HEK293 (cell line): ENCODE data around the gene ELFN1.

Experiments used
- CTCF ChIA-PET: fragments of 350-600 bp; formaldehyde crosslinking; extraction: SDS; loops from one replicate; lab custom pipeline; 2021; ENCODE audit warnings: antibody characterized with exemption; lab: Yijun Ruan, JAX
- POLR2A ChIA-PET: fragments of 300-600 bp; formaldehyde crosslinking; extraction: SDS; loops from one replicate; lab custom pipeline; 2020; ENCODE audit warnings: antibody characterized with exemption, inconsistent platforms; lab: Yijun Ruan, JAX
- H3K27ac ChIP-seq: fragments of 200-500 bp; sonication (Bioruptor generic); 2 replicates; pipeline ENCODE4 v1.5.1; 2014; ENCODE audit warnings: low read depth, low read length, control low read depth, inconsistent platforms; ENCODE audit errors: extremely low read depth
- H3K36me3 ChIP-seq, 2 experiments: fragments of 200-500 bp in 1 of 2; sonication (Bioruptor generic) in 1 of 2; 1 replicate in 1 of 2; 2 replicates in 1 of 2; pipeline ENCODE4 v1.5.1; 2014 to 2017; ENCODE audit warnings: inconsistent platforms in 2 of 2, low read length in 2 of 2; ENCODE audit not compliant: control insufficient read depth in 2 of 2, insufficient read depth in 1 of 2
- H3K4me1 ChIP-seq: fragments of 200-500 bp; sonication (Bioruptor generic); 2 replicates; pipeline ENCODE4 v1.5.1; 2014; ENCODE audit warnings: mild to moderate bottlenecking, low read length, inconsistent platforms; ENCODE audit not compliant: control insufficient read depth, insufficient read depth
- H3K4me3 ChIP-seq: 2 replicates; pipeline ENCODE4 v1.5.1; 2011; ENCODE audit warnings: low read depth, mild to moderate bottlenecking, control low read depth, low read length, moderate library complexity
- H3K9me3 ChIP-seq: fragments of 200-500 bp; sonication (Bioruptor generic); 2 replicates; pipeline ENCODE4 v1.5.1; 2014; ENCODE audit warnings: low read depth, low read length, inconsistent platforms; ENCODE audit not compliant: control insufficient read depth, insufficient read depth
- WT1 ChIP-seq: fragments of 450-650 bp; formaldehyde crosslinking; IDR thresholded peaks from 2 replicates; pipeline ENCODE4 v1.5.1; 2016; ENCODE audit warnings: missing biosample characterization, missing genetic modification characterization
- YY1 ChIP-seq: fragments of 450-650 bp; formaldehyde crosslinking; IDR thresholded peaks from 2 replicates; pipeline ENCODE4 v1.5.1; 2018; ENCODE audit warnings: missing biosample characterization, missing genetic modification characterization
- YY2 ChIP-seq: fragments of 450-650 bp; formaldehyde crosslinking; IDR thresholded peaks from 2 replicates; pipeline ENCODE4 v1.5.1; 2016; ENCODE audit warnings: missing biosample characterization, missing genetic modification characterization
- ZBTB20 ChIP-seq: fragments of 450-650 bp; formaldehyde crosslinking; IDR thresholded peaks from 2 replicates; pipeline ENCODE4 v1.5.1; 2016; ENCODE audit warnings: missing biosample characterization, missing genetic modification characterization
- ZBTB21 ChIP-seq: fragments of 450-650 bp; formaldehyde crosslinking; IDR thresholded peaks from 2 replicates; pipeline ENCODE4 v1.5.1; 2017; ENCODE audit warnings: missing biosample characterization, missing genetic modification characterization
- ZBTB7A ChIP-seq: fragments of 450-650 bp; formaldehyde crosslinking; IDR thresholded peaks from 2 replicates; pipeline ENCODE4 v1.5.1; 2016; ENCODE audit warnings: low read depth, missing biosample characterization, missing genetic modification characterization
- ZNF23 ChIP-seq: fragments of 450-650 bp; formaldehyde crosslinking; IDR thresholded peaks from 2 replicates; pipeline ENCODE4 v1.5.1; 2016; ENCODE audit warnings: missing biosample characterization, missing genetic modification characterization, borderline replicate concordance
- ZNF510 ChIP-seq: fragments of 450-650 bp; formaldehyde crosslinking; IDR thresholded peaks from 2 replicates; pipeline ENCODE4 v1.5.1; 2018; ENCODE audit warnings: mild to moderate bottlenecking, missing genetic modification characterization, missing biosample characterization; ENCODE audit not compliant: insufficient replicate concordance
- ZNF513 ChIP-seq: fragments of 450-650 bp; IDR thresholded peaks from 2 replicates; pipeline ENCODE4 v1.5.1; 2018; ENCODE audit warnings: missing biosample characterization, missing genetic modification characterization
- ZNF521 ChIP-seq: fragments of 450-650 bp; formaldehyde crosslinking; IDR thresholded peaks from 2 replicates; pipeline ENCODE4 v1.5.1; 2017; ENCODE audit warnings: missing biosample characterization, mild to moderate bottlenecking, missing genetic modification characterization
- ZNF610 ChIP-seq: fragments of 450-650 bp; formaldehyde crosslinking; IDR thresholded peaks from 2 replicates; pipeline ENCODE4 v1.5.1; 2016; ENCODE audit warnings: missing biosample characterization, missing genetic modification characterization, borderline replicate concordance
- ZNF654 ChIP-seq: fragments of 450-650 bp; formaldehyde crosslinking; IDR thresholded peaks from 2 replicates; pipeline ENCODE4 v1.5.1; 2016; ENCODE audit warnings: low read depth, missing biosample characterization, missing genetic modification characterization
- ZNF701 ChIP-seq: fragments of 450-650 bp; formaldehyde crosslinking; IDR thresholded peaks from 2 replicates; pipeline ENCODE4 v1.5.1; 2016; ENCODE audit warnings: missing biosample characterization, missing genetic modification characterization
- ZSCAN4 ChIP-seq: fragments of 450-650 bp; formaldehyde crosslinking; IDR thresholded peaks from 2 replicates; pipeline ENCODE4 v1.5.1; 2017; ENCODE audit warnings: missing biosample characterization, missing genetic modification characterization
- TF ChIP-seq, protein P1 (sequence below): fragments of 450-650 bp; formaldehyde crosslinking; IDR thresholded peaks from 2 replicates; pipeline ENCODE4 v1.5.1; 2016; ENCODE audit warnings: missing biosample characterization, missing genetic modification characterization

Gene ELFN1

DNA sequence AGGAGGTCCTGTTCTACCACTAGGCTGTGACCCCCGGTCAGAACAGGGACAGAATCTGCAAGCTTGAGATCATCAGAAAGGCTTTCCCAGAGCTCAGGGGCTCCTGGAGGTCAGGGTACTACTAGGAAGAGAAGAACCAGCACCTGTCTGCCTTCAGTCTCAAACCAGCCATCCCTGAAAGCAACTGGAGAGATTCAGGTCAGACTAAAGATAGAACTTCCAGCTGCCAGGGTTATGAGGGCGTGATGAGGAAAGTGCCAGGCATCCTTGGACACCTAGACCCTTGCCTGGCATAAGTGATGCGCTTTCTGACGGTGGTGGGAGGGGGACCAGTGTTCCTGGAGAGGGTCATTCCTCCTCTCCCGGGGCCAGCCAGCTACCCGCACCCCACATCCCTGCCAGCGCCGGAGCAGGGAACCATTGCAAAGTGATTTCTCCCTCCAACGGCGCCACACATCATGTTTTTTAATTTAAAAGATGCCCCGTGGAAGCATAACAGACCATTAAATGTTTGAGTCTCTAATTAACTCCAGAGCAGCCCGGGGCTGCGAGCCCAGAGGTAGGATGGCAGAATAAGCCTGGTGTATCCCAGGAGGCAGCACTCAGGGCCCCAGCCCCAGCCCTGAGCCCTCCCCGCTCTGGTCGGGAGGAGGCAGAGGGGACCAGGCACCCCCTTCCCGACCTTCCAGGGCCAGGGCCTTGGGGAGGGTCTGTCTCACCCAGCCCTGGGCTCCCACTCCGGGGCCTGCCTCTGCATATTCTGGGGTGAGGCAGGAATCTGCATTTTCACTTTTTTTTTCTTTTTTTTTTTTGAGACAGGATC is 64.0 kb downstream of the ELFN1 start:
- Histone ChIP-seq H3K27ac (no peak overlapping the region), H3K4me1 (no peaks in the 10 kb centered on the region), H3K36me3 (no peaks in the 10 kb centered on the region), H3K9me3 (no peaks in the 10 kb centered on the region; the same call in 1 of the 2 replicates), H3K4me3 (no peak overlapping the region)
- TF ChIP-seq ZBTB20 (0 out of 2 replicates have a peak, but pooled peaks have one; percentile 40), ZSCAN4 (tag by site-specific recombination) (no peak)
- ChIA-PET CTCF (interaction anchor here (0.6 kb wide), 1 partner anchor 701 kb away, joined by 3 read pairs; no protein-coding TSS in a partner anchor), POLR2A (no interaction called here)

- H3K27ac ChIP-seq, result no peak overlapping the region
- no peak overlapping the region for H3K4me3 ChIP-seq
- ChIA-PET POLR2A (no interaction called here), CTCF (no interaction called here)
- no peaks in the 10 kb centered on the region for H3K36me3 ChIP-seq
- H3K9me3 ChIP-seq, result no peaks in the 10 kb centered on the region
- no peak for TF ChIP-seq YY1 (tag by site-specific recombination)
- no peak for TF ChIP-seq ZNF521 (tag by site-specific recombination)
- no peak for TF ChIP-seq ZNF610 (tag by site-specific recombination)
- no peak for TF ChIP-seq ZNF510
- no peak for TF ChIP-seq ZBTB21 (tag by site-specific recombination)
- no peak for TF ChIP-seq ZNF513
- TF ChIP-seq YY2 (tag by site-specific recombination), result no peak
- no peak for TF ChIP-seq WT1 (tag by site-specific recombination)
- no peak for TF ChIP-seq ZBTB7A (tag by site-specific recombination)
- TF ChIP-seq ZNF23 (tag by site-specific recombination), result no peak
- TF ChIP-seq, protein P1, sequence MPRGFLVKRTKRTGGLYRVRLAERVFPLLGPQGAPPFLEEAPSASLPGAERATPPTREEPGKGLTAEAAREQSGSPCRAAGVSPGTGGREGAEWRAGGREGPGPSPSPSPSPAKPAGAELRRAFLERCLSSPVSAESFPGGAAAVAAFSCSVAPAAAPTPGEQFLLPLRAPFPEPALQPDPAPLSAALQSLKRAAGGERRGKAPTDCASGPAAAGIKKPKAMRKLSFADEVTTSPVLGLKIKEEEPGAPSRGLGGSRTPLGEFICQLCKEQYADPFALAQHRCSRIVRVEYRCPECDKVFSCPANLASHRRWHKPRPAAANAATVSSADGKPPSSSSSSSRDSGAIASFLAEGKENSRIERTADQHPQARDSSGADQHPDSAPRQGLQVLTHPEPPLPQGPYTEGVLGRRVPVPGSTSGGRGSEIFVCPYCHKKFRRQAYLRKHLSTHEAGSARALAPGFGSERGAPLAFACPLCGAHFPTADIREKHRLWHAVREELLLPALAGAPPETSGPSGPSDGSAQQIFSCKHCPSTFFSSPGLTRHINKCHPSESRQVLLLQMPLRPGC, result no peak
- TF ChIP-seq ZSCAN4 (tag by site-specific recombination), result no peak
- TF ChIP-seq ZNF701, result no peak
- TF ChIP-seq ZNF654 (tag by site-specific recombination), result no peak
- no peaks in the 10 kb centered on the region for H3K4me1 ChIP-seq
Measured at GRCh38 chr7:1735262-1735661, 65.2 kb downstream of the ELFN1 start.
